Activated naive CD4-positive, alpha-beta T cell treated with anti-CD3 and anti-CD28 coated beads, Interleukin-2, amount 10 ng/mL, durations not matched to agents 7 days and 5 days (primary cell): Measurements from ENCODE around the gene RUNX2.

Experiments
- CTCF ChIA-PET: fragments of 350-600 bp; sonication (Branson Sonifier 250); formaldehyde crosslinking; loops from one replicate; lab custom pipeline; 2021; ENCODE audit warnings: antibody characterized with exemption; lab: Charles Lee
- DNase-seq: peaks from one replicate; pipeline ENCODE4 v3.0.0-alpha.2; 2020
- H3K27ac Mint-ChIP-seq: one replicate; pipeline ENCODE4 v1.8.0; 2021; ENCODE audit warnings: mild to moderate bottlenecking, moderate library complexity, mixed read lengths
- H3K27me3 Mint-ChIP-seq: one replicate; pipeline ENCODE4 v1.8.0; 2021; ENCODE audit warnings: mild to moderate bottlenecking, mixed read lengths
- H3K36me3 Mint-ChIP-seq: one replicate; pipeline ENCODE4 v1.8.0; 2021; ENCODE audit warnings: mixed read lengths
- H3K4me1 Mint-ChIP-seq: one replicate; pipeline ENCODE4 v1.8.0; 2021; ENCODE audit warnings: mixed read lengths
- H3K4me3 Mint-ChIP-seq: one replicate; pipeline ENCODE4 v1.8.0; 2021; ENCODE audit warnings: mild to moderate bottlenecking, moderate library complexity, mixed read lengths
- H3K9me3 Mint-ChIP-seq: one replicate; pipeline ENCODE4 v1.8.0; 2021; ENCODE audit warnings: mixed read lengths

The RUNX2 gene

GRCh38 chr6:45608252-45608913, 280.3 kb downstream of the RUNX2 start:
- Mint-ChIP-seq H3K9me3 (peaks cover 11% of the 10 kb centered on the region), H3K4me3 (no peak overlapping the region), H3K27ac (no peak overlapping the region), H3K36me3 (peaks cover 7% of the 10 kb centered on the region), H3K4me1 (peaks cover 19% of the 10 kb centered on the region), H3K27me3 (peaks cover 11% of the 10 kb centered on the region)
- CTCF ChIA-PET = interaction anchor here (1.4 kb wide), 1 partner anchor 13 kb away, joined by 3 read pairs; no protein-coding TSS in a partner anchor
- no peak for DNase-seq

- peaks cover 5% of the 10 kb centered on the region for H3K9me3 Mint-ChIP-seq
- peaks cover 11% of the 10 kb centered on the region for H3K27me3 Mint-ChIP-seq
- peaks cover 6% of the 10 kb centered on the region for H3K36me3 Mint-ChIP-seq
- CTCF ChIA-PET = no interaction called here
- no peak overlapping the region for H3K27ac Mint-ChIP-seq
- no peak for DNase-seq
- H3K4me1 Mint-ChIP-seq = peaks cover 17% of the 10 kb centered on the region
- no peak overlapping the region for H3K4me3 Mint-ChIP-seq
Observed at GRCh38 chr6:45609141-45609638, 281.1 kb downstream of the RUNX2 start.

GRCh38 chr6:45610374-45610773, 282.2 kb downstream of the RUNX2 start:
- H3K4me3 Mint-ChIP-seq = no peak overlapping the region
- H3K27me3 Mint-ChIP-seq = peaks cover 11% of the 10 kb centered on the region
- CTCF ChIA-PET = no interaction called here
- H3K4me1 Mint-ChIP-seq = peaks cover 11% of the 10 kb centered on the region
- peaks cover 1% of the 10 kb centered on the region for H3K36me3 Mint-ChIP-seq
- no peaks in the 10 kb centered on the region for H3K9me3 Mint-ChIP-seq
- H3K27ac Mint-ChIP-seq = no peak overlapping the region
- DNase-seq = no peak

- no peak overlapping the region for H3K4me3 Mint-ChIP-seq
- H3K4me1 Mint-ChIP-seq = peaks cover 11% of the 10 kb centered on the region
- H3K36me3 Mint-ChIP-seq = peaks cover 1% of the 10 kb centered on the region
- H3K27ac Mint-ChIP-seq = no peak overlapping the region
- peaks cover 11% of the 10 kb centered on the region for H3K27me3 Mint-ChIP-seq
- DNase-seq = no peak
- CTCF ChIA-PET = no interaction called here
- H3K9me3 Mint-ChIP-seq = no peaks in the 10 kb centered on the region
Observed at GRCh38 chr6:45610832-45611231, 282.7 kb downstream of the RUNX2 start.

- no peaks in the 10 kb centered on the region for H3K9me3 Mint-ChIP-seq
- H3K4me1 Mint-ChIP-seq = peaks cover 11% of the 10 kb centered on the region
- H3K27me3 Mint-ChIP-seq = peaks cover 11% of the 10 kb centered on the region
- no peak overlapping the region for H3K27ac Mint-ChIP-seq
- H3K36me3 Mint-ChIP-seq = peaks cover 1% of the 10 kb centered on the region
- no peak overlapping the region for H3K4me3 Mint-ChIP-seq
- no peak for DNase-seq
- CTCF ChIA-PET = interaction anchor here (0.9 kb wide), 1 partner anchor 13 kb away, joined by 3 read pairs; no protein-coding TSS in a partner anchor
Observed at GRCh38 chr6:45611491-45611890, 283.4 kb downstream of the RUNX2 start.

- no peak for DNase-seq
- no peaks in the 10 kb centered on the region for H3K9me3 Mint-ChIP-seq
- CTCF ChIA-PET = no interaction called here
- H3K27ac Mint-ChIP-seq = no peak overlapping the region
- H3K27me3 Mint-ChIP-seq = peaks cover 3% of the 10 kb centered on the region
- no peaks in the 10 kb centered on the region for H3K36me3 Mint-ChIP-seq
- H3K4me1 Mint-ChIP-seq = peaks cover 7% of the 10 kb centered on the region
- H3K4me3 Mint-ChIP-seq = no peak overlapping the region
Observed at GRCh38 chr6:45613656-45614055, 285.5 kb downstream of the RUNX2 start.

- Mint-ChIP-seq H3K4me3 (no peak overlapping the region), H3K4me1 (peaks cover under 1% of the 10 kb centered on the region), H3K27ac (no peak overlapping the region), H3K36me3 (no peaks in the 10 kb centered on the region), H3K27me3 (peaks cover 3% of the 10 kb centered on the region), H3K9me3 (no peaks in the 10 kb centered on the region)
- CTCF ChIA-PET = interaction anchor here (1.2 kb wide), 1 partner anchor 25 kb away, joined by 3 read pairs; no protein-coding TSS in a partner anchor
- DNase-seq = no peak
Observed at GRCh38 chr6:45614488-45615285, 286.6 kb downstream of the RUNX2 start.

- CTCF ChIA-PET = interaction anchor here (1.1 to 1.5 kb wide), 2 partner anchors 8 to 98 kb away, joined by 4 read pairs; no protein-coding TSS in a partner anchor
- H3K27me3 Mint-ChIP-seq = peaks cover 1% of the 10 kb centered on the region
- no peak overlapping the region for H3K27ac Mint-ChIP-seq
- H3K36me3 Mint-ChIP-seq = no peaks in the 10 kb centered on the region
- H3K4me1 Mint-ChIP-seq = peaks cover 12% of the 10 kb centered on the region
- no peak for DNase-seq
- no peaks in the 10 kb centered on the region for H3K9me3 Mint-ChIP-seq
- no peak overlapping the region for H3K4me3 Mint-ChIP-seq
Observed at GRCh38 chr6:45616209-45616608, 288.1 kb downstream of the RUNX2 start.

GRCh38 chr6:45617441-45617840, 289.3 kb downstream of the RUNX2 start:
- no peak overlapping the region for H3K4me3 Mint-ChIP-seq
- DNase-seq = no peak
- no peak overlapping the region for H3K27ac Mint-ChIP-seq
- no peaks in the 10 kb centered on the region for H3K9me3 Mint-ChIP-seq
- no peaks in the 10 kb centered on the region for H3K36me3 Mint-ChIP-seq
- no peaks in the 10 kb centered on the region for H3K27me3 Mint-ChIP-seq
- CTCF ChIA-PET = interaction anchor here (0.9 to 1.1 kb wide), 2 partner anchors 19 to 305 kb away, joined by 3 to 4 read pairs; no protein-coding TSS in a partner anchor
- H3K4me1 Mint-ChIP-seq = peaks cover 12% of the 10 kb centered on the region

- Mint-ChIP-seq H3K4me3 (no peak overlapping the region), H3K27me3 (no peaks in the 10 kb centered on the region), H3K9me3 (no peaks in the 10 kb centered on the region), H3K4me1 (peaks cover 12% of the 10 kb centered on the region), H3K36me3 (no peaks in the 10 kb centered on the region), H3K27ac (no peak overlapping the region)
- no peak for DNase-seq
- CTCF ChIA-PET = interaction anchor here (1.1 kb wide), 1 partner anchor 19 kb away, joined by 4 read pairs; no protein-coding TSS in a partner anchor
Observed at GRCh38 chr6:45618259-45618658, 290.1 kb downstream of the RUNX2 start.

- CTCF ChIA-PET = no interaction called here
- H3K27ac Mint-ChIP-seq = no peak overlapping the region
- no peak overlapping the region for H3K4me3 Mint-ChIP-seq
- no peaks in the 10 kb centered on the region for H3K9me3 Mint-ChIP-seq
- no peaks in the 10 kb centered on the region for H3K36me3 Mint-ChIP-seq
- H3K27me3 Mint-ChIP-seq = no peaks in the 10 kb centered on the region
- H3K4me1 Mint-ChIP-seq = peaks cover 12% of the 10 kb centered on the region
- DNase-seq = no peak
Observed at GRCh38 chr6:45619211-45619760, 291.2 kb downstream of the RUNX2 start.

- H3K4me1 Mint-ChIP-seq = peaks cover 12% of the 10 kb centered on the region
- H3K27ac Mint-ChIP-seq = peak overlapping the region; percentile 43
- H3K27me3 Mint-ChIP-seq = no peaks in the 10 kb centered on the region
- no peaks in the 10 kb centered on the region for H3K36me3 Mint-ChIP-seq
- no peak for DNase-seq
- no peaks in the 10 kb centered on the region for H3K9me3 Mint-ChIP-seq
- CTCF ChIA-PET = no interaction called here
- H3K4me3 Mint-ChIP-seq = no peak overlapping the region
Observed at GRCh38 chr6:45619994-45620471, 291.9 kb downstream of the RUNX2 start.

GRCh38 chr6:45624228-45624627, 296.1 kb downstream of the RUNX2 start:
- no peak for DNase-seq
- Mint-ChIP-seq H3K27me3 (peaks cover 4% of the 10 kb centered on the region), H3K36me3 (peaks cover 5% of the 10 kb centered on the region), H3K27ac (no peak overlapping the region), H3K9me3 (peaks cover 5% of the 10 kb centered on the region), H3K4me1 (peaks cover 12% of the 10 kb centered on the region), H3K4me3 (no peak overlapping the region)
- CTCF ChIA-PET = interaction anchor here (0.8 to 1.5 kb wide), 2 partner anchors 8 to 13 kb away, joined by 3 to 4 read pairs; no protein-coding TSS in a partner anchor

GRCh38 chr6:45625191-45625664, 297.1 kb downstream of the RUNX2 start:
- H3K9me3 Mint-ChIP-seq = peaks cover 5% of the 10 kb centered on the region
- H3K27me3 Mint-ChIP-seq = peaks cover 4% of the 10 kb centered on the region
- H3K27ac Mint-ChIP-seq = no peak overlapping the region
- CTCF ChIA-PET = interaction anchor here (1.5 kb wide), 1 partner anchor 9 kb away, joined by 4 read pairs; no protein-coding TSS in a partner anchor
- H3K4me1 Mint-ChIP-seq = peaks cover 6% of the 10 kb centered on the region
- no peak overlapping the region for H3K4me3 Mint-ChIP-seq
- no peak for DNase-seq
- peaks cover 5% of the 10 kb centered on the region for H3K36me3 Mint-ChIP-seq
